HepG2 (cell line): ENCODE measurements around the gene ZNF334. TPM values are rescaled to one million over a fixed set of nuclear protein-coding genes. Genes with fewer than 3 reads are reported as not detected.

Source experiments
- ATF7-NPFF ChIP-seq: sonication (generic); formaldehyde crosslinking; IDR thresholded peaks from 2 replicates; pipeline ENCODE4 v1.8.1; 2023; ENCODE audit warnings: mild to moderate bottlenecking, low read depth, missing genetic modification reagents, moderate library complexity
- CBX1 ChIP-seq: IDR thresholded peaks from one replicate; pipeline ENCODE4 v1.6.1; 2016; ENCODE audit warnings: antibody characterized with exemption, low read depth
- CENPX ChIP-seq: sonication (generic); formaldehyde crosslinking; IDR thresholded peaks from 2 replicates; pipeline ENCODE4 v1.9.0; 2021; ENCODE audit warnings: mild to moderate bottlenecking, missing genetic modification reagents, moderate library complexity
- HIC2 ChIP-seq: sonication (generic); formaldehyde crosslinking; IDR thresholded peaks from 2 replicates; pipeline ENCODE4 v1.9.0; 2022; ENCODE audit warnings: low read depth, missing genetic modification reagents
- MED1 ChIP-seq: sonication (generic); formaldehyde crosslinking; IDR thresholded peaks from 2 replicates; pipeline ENCODE4 v1.4.0; 2020; ENCODE audit warnings: missing genetic modification reagents
- SOX6 ChIP-seq, 2 experiments: fragments of 450-650 bp in 1 of 2; sonication (generic) in 1 of 2; formaldehyde crosslinking in 1 of 2; IDR thresholded peaks; 2 replicates each; pipeline versions ENCODE4 v1.4.0 to v1.6.1; 2017 to 2020; ENCODE audit warnings: antibody characterized with exemption in 1 of 2, mild to moderate bottlenecking in 1 of 2, missing genetic modification reagents in 1 of 2
- ZBTB37 ChIP-seq: sonication (generic); formaldehyde crosslinking; IDR thresholded peaks from 2 replicates; pipeline ENCODE4 v1.4.0; 2020; ENCODE audit warnings: mild to moderate bottlenecking, missing genetic modification reagents
- ZNF280D ChIP-seq: sonication (generic); formaldehyde crosslinking; IDR thresholded peaks from 2 replicates; pipeline ENCODE4 v1.5.1; 2020; ENCODE audit warnings: mild to moderate bottlenecking, missing genetic modification reagents
- ZNF335 ChIP-seq: sonication (generic); formaldehyde crosslinking; IDR thresholded peaks from 2 replicates; pipeline ENCODE4 v1.4.0; 2020; ENCODE audit warnings: missing genetic modification reagents
- ZNF652 ChIP-seq: IDR thresholded peaks from 2 replicates; pipeline ENCODE4 v1.6.1; 2016; ENCODE audit warnings: low read depth, borderline replicate concordance
- polyA plus RNA-seq, 8 experiments: library from polyadenylated mRNA; depleted of rRNA in 3 of 8; stranded (reverse) in 7 of 8; unstranded in 1 of 8; fragments of >200 nt; fragmentation: Illumina TruSeq in 4 of 8; extraction: Trizol in 4 of 8; gene quantifications; 2 replicates each; pipeline versions ENCODE4 v1.2.1 to v1.2.3, GENCODE V29; 2011 to 2016; ENCODE audit warnings: low read depth in 4 of 8, missing spikeins in 1 of 8, mixed read lengths in 1 of 8; ENCODE audit not compliant: insufficient read depth in 1 of 8
- total RNA-seq, 5 experiments: library from RNA; depleted of rRNA; stranded (reverse); fragments of >200 nt; fragmentation: Illumina TruSeq; extraction: Trizol; gene quantifications; 2 replicates each; pipeline ENCODE4 v1.2.3, GENCODE V29; 2016; ENCODE audit warnings: low read depth in 1 of 5
- TF ChIP-seq, protein P1 (sequence below): sonication (generic); formaldehyde crosslinking; IDR thresholded peaks from 2 replicates; pipeline ENCODE4 v1.5.0; 2020; ENCODE audit warnings: mild to moderate bottlenecking, missing genetic modification reagents, borderline replicate concordance
- TF ChIP-seq, protein P2 (sequence below): IDR thresholded peaks from 2 replicates; pipeline ENCODE4 v1.6.1; 2018; ENCODE audit warnings: missing genetic modification reagents, mild to moderate bottlenecking, missing compliant biosample characterization
- TF ChIP-seq, protein P3 (sequence below): sonication (generic); formaldehyde crosslinking; IDR thresholded peaks from 2 replicates; pipeline ENCODE4 v1.4.0; 2020; ENCODE audit warnings: mild to moderate bottlenecking, missing genetic modification reagents

ZNF334 gene
- total and polyA plus RNA-seq, 2 of the 13 experiments (the other 11 are each of a cell fraction or from before 2014, with no cell fraction given): 4.8 to 7.8 TPM

DNA sequence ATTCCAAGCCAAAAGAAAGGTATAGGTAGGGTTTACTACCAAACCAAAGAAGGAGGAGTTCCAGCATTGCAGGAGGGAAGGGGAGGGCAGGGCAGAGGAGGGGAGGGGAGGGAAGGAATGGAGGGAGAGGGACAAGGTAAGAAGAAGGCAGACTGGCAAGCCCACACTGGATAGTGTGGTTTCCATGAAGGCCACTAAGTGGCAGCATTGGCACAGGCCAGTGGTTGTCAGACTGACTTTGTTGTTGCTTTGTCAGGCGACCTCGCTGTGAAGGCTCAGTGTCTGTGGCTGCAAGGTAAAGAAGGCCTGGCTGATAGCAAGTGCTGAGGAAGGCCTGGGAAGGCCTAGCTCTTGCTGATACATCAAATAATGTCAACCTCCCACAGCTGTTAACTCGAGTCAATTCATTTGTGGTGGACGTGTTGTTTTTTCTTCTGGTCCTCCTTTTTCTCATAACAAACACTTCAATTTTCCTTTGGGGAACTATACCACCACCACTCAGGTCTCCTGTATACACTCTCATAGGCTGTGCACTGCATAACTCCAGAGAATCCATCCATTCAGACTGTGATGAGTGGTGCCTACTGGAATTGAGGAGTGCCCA lies 7.7 kb upstream of the ZNF334 start (continued):
- TF ChIP-seq, protein P1, sequence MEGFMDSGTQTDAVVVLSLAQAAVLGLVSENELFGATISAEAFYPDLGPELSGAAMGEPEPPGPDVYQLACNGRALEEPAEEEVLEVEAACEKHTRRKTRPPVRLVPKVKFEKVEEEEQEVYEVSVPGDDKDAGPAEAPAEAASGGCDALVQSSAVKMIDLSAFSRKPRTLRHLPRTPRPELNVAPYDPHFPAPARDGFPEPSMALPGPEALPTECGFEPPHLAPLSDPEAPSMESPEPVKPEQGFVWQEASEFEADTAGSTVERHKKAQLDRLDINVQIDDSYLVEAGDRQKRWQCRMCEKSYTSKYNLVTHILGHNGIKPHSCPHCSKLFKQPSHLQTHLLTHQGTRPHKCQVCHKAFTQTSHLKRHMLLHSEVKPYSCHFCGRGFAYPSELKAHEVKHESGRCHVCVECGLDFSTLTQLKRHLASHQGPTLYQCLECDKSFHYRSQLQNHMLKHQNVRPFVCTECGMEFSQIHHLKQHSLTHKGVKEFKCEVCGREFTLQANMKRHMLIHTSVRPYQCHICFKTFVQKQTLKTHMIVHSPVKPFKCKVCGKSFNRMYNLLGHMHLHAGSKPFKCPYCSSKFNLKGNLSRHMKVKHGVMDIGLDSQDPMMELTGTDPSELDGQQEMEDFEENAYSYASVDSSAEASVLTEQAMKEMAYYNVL (CRISPR knock-in tag): peak; percentile 28; the same call in 1 of the 2 replicates
- no peak for TF ChIP-seq ZBTB37 (CRISPR knock-in tag)
- TF ChIP-seq HIC2: 0 out of 2 replicates have a peak, but pooled peaks have one; percentile 32
- TF ChIP-seq ZNF335 (CRISPR knock-in tag): no peak
- TF ChIP-seq, protein P2, sequence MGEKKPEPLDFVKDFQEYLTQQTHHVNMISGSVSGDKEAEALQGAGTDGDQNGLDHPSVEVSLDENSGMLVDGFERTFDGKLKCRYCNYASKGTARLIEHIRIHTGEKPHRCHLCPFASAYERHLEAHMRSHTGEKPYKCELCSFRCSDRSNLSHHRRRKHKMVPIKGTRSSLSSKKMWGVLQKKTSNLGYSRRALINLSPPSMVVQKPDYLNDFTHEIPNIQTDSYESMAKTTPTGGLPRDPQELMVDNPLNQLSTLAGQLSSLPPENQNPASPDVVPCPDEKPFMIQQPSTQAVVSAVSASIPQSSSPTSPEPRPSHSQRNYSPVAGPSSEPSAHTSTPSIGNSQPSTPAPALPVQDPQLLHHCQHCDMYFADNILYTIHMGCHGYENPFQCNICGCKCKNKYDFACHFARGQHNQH (CRISPR knock-in tag): peak; percentile 81; the same call in 1 of the 2 replicates
- no peak for TF ChIP-seq ZNF280D (CRISPR knock-in tag)
- TF ChIP-seq ATF7-NPFF (CRISPR knock-in tag): no peak
- peak; percentile 41; the same call in 1 of the 2 replicates for TF ChIP-seq MED1
- TF ChIP-seq SOX6 (IDR thresholded peaks at IDR 0.05): no peak
- peak; percentile 53 for TF ChIP-seq SOX6 (CRISPR knock-in tag; IDR thresholded peaks at IDR 0.05)
- peak; percentile 17; the same call in 1 of the 2 replicates for TF ChIP-seq ZNF652 (CRISPR knock-in tag)
- no peak for TF ChIP-seq CBX1
- no peak for TF ChIP-seq CENPX (CRISPR knock-in tag)
- TF ChIP-seq, protein P3, sequence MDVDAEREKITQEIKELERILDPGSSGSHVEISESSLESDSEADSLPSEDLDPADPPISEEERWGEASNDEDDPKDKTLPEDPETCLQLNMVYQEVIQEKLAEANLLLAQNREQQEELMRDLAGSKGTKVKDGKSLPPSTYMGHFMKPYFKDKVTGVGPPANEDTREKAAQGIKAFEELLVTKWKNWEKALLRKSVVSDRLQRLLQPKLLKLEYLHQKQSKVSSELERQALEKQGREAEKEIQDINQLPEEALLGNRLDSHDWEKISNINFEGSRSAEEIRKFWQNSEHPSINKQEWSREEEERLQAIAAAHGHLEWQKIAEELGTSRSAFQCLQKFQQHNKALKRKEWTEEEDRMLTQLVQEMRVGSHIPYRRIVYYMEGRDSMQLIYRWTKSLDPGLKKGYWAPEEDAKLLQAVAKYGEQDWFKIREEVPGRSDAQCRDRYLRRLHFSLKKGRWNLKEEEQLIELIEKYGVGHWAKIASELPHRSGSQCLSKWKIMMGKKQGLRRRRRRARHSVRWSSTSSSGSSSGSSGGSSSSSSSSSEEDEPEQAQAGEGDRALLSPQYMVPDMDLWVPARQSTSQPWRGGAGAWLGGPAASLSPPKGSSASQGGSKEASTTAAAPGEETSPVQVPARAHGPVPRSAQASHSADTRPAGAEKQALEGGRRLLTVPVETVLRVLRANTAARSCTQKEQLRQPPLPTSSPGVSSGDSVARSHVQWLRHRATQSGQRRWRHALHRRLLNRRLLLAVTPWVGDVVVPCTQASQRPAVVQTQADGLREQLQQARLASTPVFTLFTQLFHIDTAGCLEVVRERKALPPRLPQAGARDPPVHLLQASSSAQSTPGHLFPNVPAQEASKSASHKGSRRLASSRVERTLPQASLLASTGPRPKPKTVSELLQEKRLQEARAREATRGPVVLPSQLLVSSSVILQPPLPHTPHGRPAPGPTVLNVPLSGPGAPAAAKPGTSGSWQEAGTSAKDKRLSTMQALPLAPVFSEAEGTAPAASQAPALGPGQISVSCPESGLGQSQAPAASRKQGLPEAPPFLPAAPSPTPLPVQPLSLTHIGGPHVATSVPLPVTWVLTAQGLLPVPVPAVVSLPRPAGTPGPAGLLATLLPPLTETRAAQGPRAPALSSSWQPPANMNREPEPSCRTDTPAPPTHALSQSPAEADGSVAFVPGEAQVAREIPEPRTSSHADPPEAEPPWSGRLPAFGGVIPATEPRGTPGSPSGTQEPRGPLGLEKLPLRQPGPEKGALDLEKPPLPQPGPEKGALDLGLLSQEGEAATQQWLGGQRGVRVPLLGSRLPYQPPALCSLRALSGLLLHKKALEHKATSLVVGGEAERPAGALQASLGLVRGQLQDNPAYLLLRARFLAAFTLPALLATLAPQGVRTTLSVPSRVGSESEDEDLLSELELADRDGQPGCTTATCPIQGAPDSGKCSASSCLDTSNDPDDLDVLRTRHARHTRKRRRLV: no peak
